ENCODE results near the gene PIP5K1B.

GRCh38 chr9:68912561-68912960 is 207.5 kb downstream of the PIP5K1B start:
- no peak for TF ChIP-seq CTCF (conservative IDR thresholded peaks at IDR 0.05 in 1 of 2, IDR thresholded peaks at IDR 0.05 in 1 of 2; ENCODE audit: low read depth in 1 of 2, low read length in 2 of 2)
- no peak for TF ChIP-seq EZH2 (IDR thresholded peaks at IDR 0.05; ENCODE audit: low read length, missing control alignments)

Data from fibroblast of lung (primary cell).